ENCODE data around the gene DEDD.
A peak's percentile ranks its signal among the peaks of the same experiment; 100 is the strongest.

Gene DEDD

GRCh38 chr1:161079436-161080110 is 52.9 kb downstream of the DEDD start:
- H3K36me3 ChIP-seq (replicated peaks): no peaks in the 10 kb centered on the region
- H3K27me3 ChIP-seq (replicated peaks): no peaks in the 10 kb centered on the region
- H3K27ac ChIP-seq: no peak overlapping the region
- H3K4me3 ChIP-seq (ENCODE audit: low read depth, low read length): no peak overlapping the region
- no peak for DNase-seq
- in situ Hi-C loops (cut with HindIII; ENCODE audit: low pct_ligation_motif_present, low sequenced_read_pairs): no loop called here
- TF ChIP-seq, protein P1, sequence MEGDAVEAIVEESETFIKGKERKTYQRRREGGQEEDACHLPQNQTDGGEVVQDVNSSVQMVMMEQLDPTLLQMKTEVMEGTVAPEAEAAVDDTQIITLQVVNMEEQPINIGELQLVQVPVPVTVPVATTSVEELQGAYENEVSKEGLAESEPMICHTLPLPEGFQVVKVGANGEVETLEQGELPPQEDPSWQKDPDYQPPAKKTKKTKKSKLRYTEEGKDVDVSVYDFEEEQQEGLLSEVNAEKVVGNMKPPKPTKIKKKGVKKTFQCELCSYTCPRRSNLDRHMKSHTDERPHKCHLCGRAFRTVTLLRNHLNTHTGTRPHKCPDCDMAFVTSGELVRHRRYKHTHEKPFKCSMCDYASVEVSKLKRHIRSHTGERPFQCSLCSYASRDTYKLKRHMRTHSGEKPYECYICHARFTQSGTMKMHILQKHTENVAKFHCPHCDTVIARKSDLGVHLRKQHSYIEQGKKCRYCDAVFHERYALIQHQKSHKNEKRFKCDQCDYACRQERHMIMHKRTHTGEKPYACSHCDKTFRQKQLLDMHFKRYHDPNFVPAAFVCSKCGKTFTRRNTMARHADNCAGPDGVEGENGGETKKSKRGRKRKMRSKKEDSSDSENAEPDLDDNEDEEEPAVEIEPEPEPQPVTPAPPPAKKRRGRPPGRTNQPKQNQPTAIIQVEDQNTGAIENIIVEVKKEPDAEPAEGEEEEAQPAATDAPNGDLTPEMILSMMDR (IDR thresholded peaks at IDR 0.05; ENCODE audit: low read depth, low read length, missing control alignments): peak; percentile 26

GRCh38 chr1:161077426-161077825 is 55.0 kb downstream of the DEDD start:
- H3K27me3 ChIP-seq (replicated peaks): no peaks in the 10 kb centered on the region
- H3K27ac ChIP-seq: no peak overlapping the region
- in situ Hi-C loops (cut with HindIII; ENCODE audit: low pct_ligation_motif_present, low sequenced_read_pairs): no loop called here
- no peak for DNase-seq
- TF ChIP-seq, protein P1 (IDR thresholded peaks at IDR 0.05; ENCODE audit: low read depth, low read length, missing control alignments): no peak
- no peak overlapping the region for H3K4me3 ChIP-seq (ENCODE audit: low read depth, low read length)
- no peaks in the 10 kb centered on the region for H3K36me3 ChIP-seq (replicated peaks)

- no peaks in the 10 kb centered on the region for H3K36me3 ChIP-seq (replicated peaks)
- in situ Hi-C loops (cut with HindIII; ENCODE audit: low pct_ligation_motif_present, low sequenced_read_pairs): no loop called here
- TF ChIP-seq, protein P1 (IDR thresholded peaks at IDR 0.05; ENCODE audit: low read depth, low read length, missing control alignments): no peak
- DNase-seq: no peak
- no peaks in the 10 kb centered on the region for H3K27me3 ChIP-seq (replicated peaks)
- no peak overlapping the region for H3K27ac ChIP-seq
- no peak overlapping the region for H3K4me3 ChIP-seq (ENCODE audit: low read depth, low read length)
Measured at GRCh38 chr1:161076410-161076809, 56.1 kb downstream of the DEDD start.

- TF ChIP-seq, protein P1 (IDR thresholded peaks at IDR 0.05; ENCODE audit: low read depth, low read length, missing control alignments): no peak
Measured at GRCh38 chr1:161074676-161075368, 57.6 kb downstream of the DEDD start.

GRCh38 chr1:161073474-161074121 is 58.9 kb downstream of the DEDD start:
- H3K27ac ChIP-seq: no peak overlapping the region
- H3K27me3 ChIP-seq (replicated peaks): no peaks in the 10 kb centered on the region
- in situ Hi-C loops (cut with HindIII; ENCODE audit: low pct_ligation_motif_present, low sequenced_read_pairs): no loop called here
- no peak for DNase-seq
- TF ChIP-seq, protein P1 (IDR thresholded peaks at IDR 0.05; ENCODE audit: low read depth, low read length, missing control alignments): no peak
- H3K36me3 ChIP-seq (replicated peaks): no peaks in the 10 kb centered on the region
- no peak overlapping the region for H3K4me3 ChIP-seq (ENCODE audit: low read depth, low read length)

More at GRCh38 chr1:161074676-161075368, 57.6 kb downstream of the DEDD start:
- no peaks in the 10 kb centered on the region for H3K27me3 ChIP-seq (replicated peaks)
- no peak for DNase-seq
- no peak overlapping the region for H3K27ac ChIP-seq
- in situ Hi-C loops (cut with HindIII; ENCODE audit: low pct_ligation_motif_present, low sequenced_read_pairs): no loop called here
- H3K36me3 ChIP-seq (replicated peaks): no peaks in the 10 kb centered on the region
- no peak overlapping the region for H3K4me3 ChIP-seq (ENCODE audit: low read depth, low read length)
